Right renal cortex interstitium (tissue), 3 donors: ENCODE data around the gene DOHH. TPM values are rescaled to one million over a fixed set of nuclear protein-coding genes. Genes with fewer than 3 reads are reported as not detected.

Experiments used
- DNase-seq, 3 donors: peaks; one replicate each; pipeline ENCODE4 v3.0.0-alpha.2; 2013; ENCODE audit warnings: low read depth in 3 of 3, low spot score in 2 of 3
- polyA plus RNA-seq, 3 donors: library from polyadenylated mRNA; unstranded; fragments of 120-200 nt; gene quantifications; one replicate each; pipeline ENCODE4 v1.2.1, GENCODE V29; 2013; ENCODE audit not compliant: insufficient read length in 3 of 3

DOHH gene
- polyA plus RNA-seq, 3 donors, result 5.8 to 7.0 (median 6.7) TPM

DNA sequence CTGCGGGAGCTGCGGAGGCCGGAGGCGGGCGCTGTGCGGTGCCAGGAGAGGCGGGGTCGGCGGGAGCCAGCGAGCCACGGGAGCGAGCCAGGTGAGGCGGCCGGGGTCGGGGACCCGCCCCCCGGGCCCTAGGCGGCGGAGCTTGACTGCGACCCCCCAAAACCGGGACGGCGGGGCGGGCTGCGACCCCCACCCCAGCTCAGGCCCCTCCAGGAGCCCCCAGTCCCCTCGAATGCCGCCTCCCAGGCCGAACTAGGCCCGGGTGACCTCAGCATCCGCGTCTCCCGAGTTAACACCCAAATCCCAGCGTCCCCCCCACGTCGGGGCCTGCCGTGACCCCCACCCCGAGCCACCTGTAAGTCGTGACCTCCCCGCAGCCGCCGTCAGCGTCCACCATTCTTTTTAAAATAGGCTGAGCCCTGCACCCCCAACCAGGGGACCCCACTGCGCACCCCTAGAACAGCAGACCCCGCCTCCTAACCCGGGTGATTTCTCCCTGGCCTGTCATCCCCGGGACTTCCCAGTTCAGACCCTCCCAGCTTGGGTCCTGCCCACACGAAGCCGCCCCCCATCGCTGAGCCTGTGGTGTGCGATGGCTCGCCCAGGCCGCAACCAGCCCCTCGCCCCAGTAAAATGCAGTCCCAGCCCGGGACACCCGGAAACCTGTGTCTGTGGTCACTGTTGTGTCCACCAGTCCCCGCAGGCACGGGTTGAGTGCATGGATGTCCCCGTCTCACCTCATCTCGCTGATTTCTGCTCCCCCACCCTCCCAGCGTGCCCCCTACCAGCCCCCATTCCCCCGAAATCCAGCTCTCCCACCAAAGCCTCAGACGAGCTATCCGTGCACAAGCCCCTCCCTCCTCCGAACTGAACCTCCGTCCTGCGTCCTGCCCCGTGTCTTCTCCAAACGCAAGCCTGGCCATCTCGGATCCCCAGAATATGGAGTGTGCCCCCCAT, 6.2 kb upstream of the DOHH start:
- no peak for DNase-seq

DNA sequence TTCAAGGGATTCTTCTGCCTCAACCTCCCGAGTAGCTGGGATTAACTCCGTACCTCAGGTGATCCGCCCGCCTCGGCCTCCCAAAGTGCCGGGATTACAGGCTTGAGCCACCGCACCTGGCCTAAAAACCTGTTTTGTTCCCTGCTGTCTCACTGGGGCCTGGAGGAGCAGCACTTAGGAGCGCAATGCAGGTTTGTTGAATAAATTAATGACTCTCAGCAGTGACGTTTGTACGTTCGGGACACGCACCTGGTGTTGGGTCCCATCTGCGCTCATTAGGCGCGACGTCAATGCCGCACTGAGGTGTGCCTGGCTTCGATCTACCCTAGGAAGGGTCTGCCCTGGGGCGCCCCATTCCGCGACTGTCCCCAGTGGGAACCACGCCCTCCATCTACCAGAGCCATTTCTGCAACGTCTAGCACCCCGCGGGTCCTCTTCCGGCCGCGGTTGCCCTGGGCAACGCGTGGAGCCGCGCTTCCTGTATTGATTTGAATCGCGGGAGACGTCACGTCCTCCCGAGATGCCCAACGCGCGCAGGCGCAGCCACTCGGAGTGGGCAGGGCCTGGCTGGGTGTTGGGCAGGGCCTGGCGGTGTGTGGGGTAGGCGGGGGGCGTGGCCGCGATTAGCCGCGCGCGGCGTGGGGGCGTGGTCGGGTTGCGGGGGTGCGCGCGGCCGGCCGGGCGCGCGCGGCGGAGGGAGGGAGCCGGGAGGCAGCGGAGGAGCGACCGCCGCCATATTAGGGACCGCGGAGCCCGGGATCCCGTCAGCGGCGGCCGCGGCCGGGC, 5.3 kb upstream of the DOHH start, which contains the start of gene FZR1:
FZR1 (plus strand) TSS at position 714 of the 786 bp plus-strand sequence. CDS start 16,679 bp downstream, outside the sequence.
- DNase-seq, result peak; percentile 92 to 97 (median 93)

DNA sequence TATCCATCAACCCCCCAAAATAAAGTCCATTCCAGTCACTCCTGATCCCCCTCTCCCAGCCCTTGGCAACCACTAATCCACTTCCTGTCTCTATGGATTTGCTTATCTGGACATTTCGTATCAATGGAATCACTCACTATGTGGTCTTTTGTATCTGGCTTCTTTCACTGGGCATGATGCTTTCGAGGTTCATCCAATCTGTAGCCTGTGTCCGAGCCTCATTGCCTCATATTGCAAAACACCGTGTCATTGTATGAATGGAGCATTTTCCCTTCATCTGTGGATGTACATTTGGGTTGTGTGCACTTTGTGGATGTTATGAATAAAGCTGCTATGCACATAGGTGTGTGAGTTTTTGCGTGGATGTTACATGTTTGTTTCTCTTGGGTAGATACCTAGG, 4.3 kb upstream of the DOHH start:
- DNase-seq, result no peak

- no peak for DNase-seq
Observed at GRCh38 chr19:3503036-3503572, 2.6 kb upstream of the DOHH start.

DNA sequence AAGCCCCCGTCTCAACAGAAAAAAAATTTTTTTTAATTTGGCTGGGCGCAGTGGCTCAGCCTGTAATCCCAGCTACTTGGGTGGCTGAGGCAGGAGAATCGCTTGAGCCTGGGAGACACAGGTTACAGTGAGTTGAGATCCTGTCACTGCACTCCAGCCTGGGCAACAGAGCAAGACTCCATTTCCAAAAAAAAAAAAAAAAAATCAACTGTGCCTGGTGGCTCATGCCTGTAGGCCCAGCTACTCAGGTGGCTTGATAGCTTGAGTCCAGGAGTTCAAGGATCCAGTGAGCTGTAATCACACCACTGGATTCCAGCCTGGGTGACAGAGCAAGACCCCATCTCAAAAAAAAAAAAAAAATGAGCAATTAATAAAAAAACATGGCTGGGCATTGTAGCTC, 1.3 kb upstream of the DOHH start:
- no peak for DNase-seq

- no peak for DNase-seq
Observed at GRCh38 chr19:3499738-3500428, 591 bp downstream of the DOHH start.

DNA sequence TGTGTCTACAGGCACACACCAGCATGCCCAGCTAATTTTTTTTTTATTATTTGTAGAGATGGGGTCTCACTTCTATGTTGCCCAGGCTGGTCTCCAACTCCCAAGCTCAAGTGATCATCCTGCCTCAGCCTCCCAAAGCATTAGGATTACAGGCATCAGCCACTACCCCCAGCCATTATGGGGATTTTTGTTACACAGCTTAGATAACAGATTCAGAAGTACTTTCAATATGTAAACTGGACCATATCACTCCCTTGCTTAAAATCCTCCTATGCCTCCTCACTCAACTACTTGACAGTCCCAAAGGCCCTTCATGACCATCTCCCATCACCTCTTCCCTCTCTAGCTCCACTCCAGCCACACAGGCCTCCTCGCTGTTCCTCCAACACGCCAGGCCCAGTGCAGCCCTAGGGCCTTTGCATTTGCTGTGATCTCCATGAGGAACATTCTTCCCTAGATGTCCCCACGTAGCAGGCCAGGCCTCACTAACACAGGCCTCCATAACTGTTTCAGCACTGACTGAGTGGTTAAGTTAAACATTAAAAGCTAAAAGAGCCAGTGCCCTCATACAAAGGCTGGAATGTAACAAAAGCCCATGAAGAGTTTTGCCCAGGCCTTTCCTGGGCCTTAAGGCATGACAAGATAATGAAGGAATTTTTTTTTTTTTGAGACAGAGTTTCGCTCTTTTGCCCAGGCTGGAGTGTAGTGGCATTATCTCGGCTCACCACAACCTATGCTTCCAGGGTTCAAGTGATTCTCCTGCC, 2.5 kb downstream of the DOHH start:
- DNase-seq, result no peak

DNA sequence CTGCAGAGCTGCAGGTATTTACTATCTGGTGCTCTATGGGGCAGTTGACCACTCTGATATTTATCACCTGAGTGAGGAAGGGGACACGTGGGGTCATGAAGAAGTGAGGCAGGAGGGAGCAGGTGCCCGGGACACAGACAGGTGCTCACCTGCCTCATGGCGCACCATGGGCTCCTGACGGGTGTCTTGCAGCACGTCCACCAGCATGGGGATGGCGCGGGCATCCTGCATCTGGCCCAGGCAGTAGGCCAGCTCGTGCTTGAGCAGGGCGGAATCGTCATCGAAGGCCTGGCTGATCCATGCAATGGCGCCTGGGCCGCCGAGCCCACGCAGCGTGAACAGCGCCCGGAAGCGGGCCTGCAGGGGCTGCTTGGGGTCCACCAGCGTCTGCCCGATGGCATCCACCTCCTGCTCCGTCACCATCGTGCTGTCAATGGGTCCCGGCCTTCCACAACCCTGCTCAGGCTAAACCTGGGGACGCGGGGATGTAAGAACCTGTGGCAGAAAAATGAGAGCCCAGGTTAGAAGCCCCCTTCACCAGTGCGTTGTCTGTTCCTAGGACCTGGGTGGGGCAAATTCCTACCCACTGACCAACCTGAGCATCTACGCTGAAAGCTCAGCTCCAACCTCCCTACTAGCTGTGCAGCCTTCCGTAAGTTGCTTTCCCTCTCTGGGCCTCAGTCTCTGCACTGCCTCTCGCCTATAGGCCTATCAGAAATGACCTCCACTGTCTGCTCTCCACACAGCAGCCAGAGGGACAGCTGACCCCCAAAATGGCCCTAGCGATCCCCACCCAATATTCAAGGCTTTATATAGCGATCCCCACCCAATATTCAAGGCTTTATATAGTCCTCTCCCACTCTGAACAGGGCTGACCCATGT, 3.8 kb downstream of the DOHH start:
- no peak for DNase-seq

DNA sequence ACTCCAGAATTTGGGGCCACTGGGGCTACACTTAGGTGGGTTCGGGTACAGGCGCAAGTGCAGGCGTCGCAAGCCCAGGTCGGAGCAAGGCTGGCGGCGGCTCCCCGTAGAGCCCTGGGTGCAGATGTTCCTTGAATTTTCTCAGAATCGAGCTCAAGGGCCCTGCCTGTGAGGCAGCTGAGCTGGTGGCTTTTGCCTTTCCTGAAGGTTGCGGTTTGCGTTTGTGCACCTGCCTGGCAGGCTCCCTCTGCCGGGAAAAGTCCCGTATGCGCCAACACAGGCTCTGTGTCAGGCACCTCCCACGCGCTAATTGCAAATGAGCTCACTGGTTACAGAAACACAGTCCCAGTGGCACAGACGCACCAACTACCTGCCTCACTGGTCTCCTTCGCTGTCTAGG, 5.9 kb downstream of the DOHH start:
- no peak for DNase-seq

- no peak for DNase-seq
Observed at GRCh38 chr19:3494051-3494450, 6.4 kb downstream of the DOHH start.

DNA sequence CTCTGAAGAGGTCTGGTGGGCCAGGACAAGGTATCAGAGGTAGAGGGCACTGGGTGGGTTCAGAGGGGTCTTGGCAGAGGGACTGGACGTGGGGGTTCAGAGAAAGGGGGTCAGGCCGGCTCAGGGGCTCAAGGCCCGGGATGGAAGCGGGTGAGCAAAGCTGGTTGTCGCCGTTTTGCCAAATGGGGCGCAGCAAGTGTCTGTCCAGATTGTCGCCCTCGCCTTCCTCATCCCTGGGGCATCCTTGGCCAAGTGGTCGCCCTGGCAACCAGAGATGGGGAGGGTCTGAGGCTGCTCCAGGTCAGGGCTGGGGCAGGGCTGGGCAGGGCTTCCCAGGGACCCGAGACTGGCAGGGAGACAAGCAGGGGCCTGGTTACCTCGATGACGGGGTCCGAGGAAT, 6.8 kb downstream of the DOHH start:
- DNase-seq, result no peak

DNA sequence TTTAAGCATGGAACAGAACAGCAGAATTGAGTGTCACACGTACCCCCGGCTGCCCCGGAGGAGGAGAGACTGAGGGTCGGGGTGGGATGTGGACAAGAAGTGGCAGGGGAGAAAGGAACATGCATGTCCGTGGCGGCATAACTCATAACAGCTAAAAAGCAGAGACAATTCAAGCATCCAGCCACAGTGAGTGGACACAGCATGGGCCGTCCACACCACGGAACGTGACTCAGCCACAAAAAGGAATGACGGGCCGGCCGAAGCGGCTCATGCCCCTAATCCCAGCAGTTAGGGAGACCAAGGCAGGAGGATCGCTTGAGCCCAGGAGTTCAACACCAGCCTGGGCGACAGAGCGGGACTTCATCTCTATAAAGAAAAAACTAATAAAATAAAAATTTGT, 7.6 kb downstream of the DOHH start:
- DNase-seq, result no peak

- no peak for DNase-seq
Observed at GRCh38 chr19:3492131-3492839, 8.2 kb downstream of the DOHH start.

DNA sequence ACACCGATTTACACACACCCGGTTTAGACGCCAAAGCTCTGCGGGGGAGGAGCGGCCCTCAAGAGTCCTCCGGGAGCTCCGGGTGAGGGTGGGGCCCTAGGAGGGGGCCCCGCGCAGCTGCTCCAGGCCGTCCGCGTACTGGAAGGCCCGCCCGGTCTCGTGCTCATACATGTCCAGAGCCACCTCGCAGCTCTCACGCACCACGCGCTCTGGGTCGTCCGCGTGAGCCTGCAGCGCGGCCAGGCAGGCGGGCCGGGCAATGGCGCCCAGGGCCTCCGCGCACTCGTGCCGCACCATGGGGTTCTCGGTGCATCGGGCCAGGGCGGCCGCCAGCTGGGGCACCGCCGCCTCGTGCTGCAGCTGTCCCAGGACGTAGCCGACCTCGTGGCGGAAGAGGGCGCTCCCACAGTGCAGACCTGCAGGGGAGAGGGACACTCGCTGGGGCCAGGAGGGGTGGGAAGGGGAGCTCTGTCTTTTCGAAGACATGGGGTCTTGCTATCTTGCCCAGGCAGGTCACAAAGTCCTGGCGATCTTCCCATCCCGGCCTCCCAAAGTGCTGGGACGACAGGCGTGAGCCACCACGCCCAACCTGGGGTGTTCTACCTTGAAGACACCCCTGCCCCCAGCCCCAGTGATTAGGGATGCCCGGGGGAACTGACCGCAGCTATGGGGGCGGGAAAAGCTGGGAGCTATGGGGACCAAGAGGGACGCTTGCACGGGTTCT, 8.9 kb downstream of the DOHH start:
- DNase-seq, result no peak

DNA sequence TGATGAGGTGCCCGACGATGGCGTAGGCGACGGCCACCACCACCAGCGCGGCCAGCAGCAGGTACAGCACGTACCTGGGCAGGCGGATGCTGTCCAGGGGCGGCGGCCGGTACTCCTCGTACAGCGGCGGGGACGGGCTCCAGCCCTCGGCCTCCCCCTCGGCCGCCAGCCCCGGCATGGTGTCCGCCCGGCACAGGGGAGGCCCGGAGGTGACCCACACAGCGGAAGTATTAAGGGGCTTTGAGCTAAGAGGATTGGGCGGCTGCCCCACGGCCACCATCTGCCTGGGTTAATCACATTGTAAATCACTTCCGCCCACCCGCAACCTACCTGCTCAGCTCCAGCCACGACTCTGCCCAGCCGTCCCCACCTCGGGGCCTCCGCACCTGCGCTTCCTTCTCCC, 17.2 kb downstream of the DOHH start, which contains the start of gene SMIM44:
SMIM44 (minus strand) TSS at position 216 of the 403 bp plus-strand sequence; CDS start at position 178, 38 bp downstream.
- DNase-seq, result no peak

- no peak for DNase-seq
Observed at GRCh38 chr19:3482507-3483225, 17.8 kb downstream of the DOHH start.
